T-helper 2 cell treated with Interferon-gamma antibody and Interleukin-4, amounts not matched to agents 100 ng/mL and 5 ng/mL, for 36 hours (primary cell): Measurements from ENCODE around the gene NDUFS6. TPM values are rescaled to one million over a fixed set of nuclear protein-coding genes. Genes with fewer than 3 reads are reported as not detected.
"Not testable (repeated sequence)": the region's sequence is repeated elsewhere in the genome, so short reads cannot be mapped to it uniquely, and the experiment has no call there.

Experiments
- intact Hi-C: fragments of 100-400 bp; cut with micrococcal nuclease; formaldehyde crosslinking; loops from one replicate; pipeline ENCODE4 v1.15.1; 2023
- total RNA-seq: library from RNA; stranded (reverse); gene quantifications from 2 replicates; pipeline ENCODE4 v1.2.3, GENCODE V29; 2022

The NDUFS6 gene
- total RNA-seq, 1 donor from 2014 or later = 35.3 TPM

DNA sequence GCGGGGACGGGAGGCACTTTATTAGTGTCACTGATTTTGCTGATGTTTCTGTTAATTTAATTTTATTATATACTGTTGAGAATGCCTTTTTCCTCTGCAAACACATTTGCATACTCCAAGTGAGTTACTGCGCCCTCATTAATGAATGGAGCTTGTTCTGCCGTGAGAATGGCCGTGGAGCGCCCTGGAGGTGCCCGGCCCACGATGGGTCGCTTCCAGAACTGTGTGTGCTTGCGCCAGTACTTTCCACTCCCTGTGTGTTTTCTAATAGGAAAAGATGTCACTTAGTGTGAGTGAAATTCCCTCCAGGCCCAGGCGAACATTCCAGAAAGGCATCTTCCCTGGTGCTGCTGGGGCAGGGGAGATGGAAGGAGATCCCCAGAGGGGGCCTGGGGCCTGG is 30.1 kb downstream of the NDUFS6 start:
- intact Hi-C loops = no loop called here

DNA sequence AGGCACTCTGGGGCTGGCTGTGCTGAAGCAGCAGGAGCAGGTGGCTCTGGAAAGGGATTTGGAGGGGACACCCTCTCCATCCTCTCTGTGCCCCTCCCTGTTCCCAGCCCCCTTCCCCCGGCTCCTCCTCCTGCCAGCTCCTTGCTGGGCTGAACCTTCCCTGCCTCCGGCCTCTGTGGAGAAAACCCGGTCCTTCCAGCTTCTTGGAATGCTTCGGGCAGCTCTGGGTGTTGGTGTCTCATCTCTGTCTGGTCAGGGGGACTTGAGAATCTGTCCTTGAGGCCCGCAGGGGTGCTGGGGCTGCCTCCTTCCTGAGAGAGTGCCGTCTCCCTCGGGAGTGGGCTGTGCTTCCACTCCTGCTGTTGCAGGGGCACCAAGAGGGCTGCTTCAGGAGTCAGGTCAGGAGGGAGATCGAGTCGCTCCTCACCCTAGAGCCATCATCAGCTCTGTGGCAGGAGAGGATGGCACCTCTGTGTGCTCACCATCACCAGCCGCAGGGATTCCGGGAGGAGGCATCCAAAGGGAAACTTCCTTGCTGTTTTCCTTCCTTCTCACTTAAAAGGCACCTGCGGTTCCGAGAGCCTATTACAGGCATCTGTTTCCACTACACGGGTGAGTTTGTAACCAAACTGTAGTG is 30.6 kb downstream of the NDUFS6 start:
- intact Hi-C loops = no loop called here

DNA sequence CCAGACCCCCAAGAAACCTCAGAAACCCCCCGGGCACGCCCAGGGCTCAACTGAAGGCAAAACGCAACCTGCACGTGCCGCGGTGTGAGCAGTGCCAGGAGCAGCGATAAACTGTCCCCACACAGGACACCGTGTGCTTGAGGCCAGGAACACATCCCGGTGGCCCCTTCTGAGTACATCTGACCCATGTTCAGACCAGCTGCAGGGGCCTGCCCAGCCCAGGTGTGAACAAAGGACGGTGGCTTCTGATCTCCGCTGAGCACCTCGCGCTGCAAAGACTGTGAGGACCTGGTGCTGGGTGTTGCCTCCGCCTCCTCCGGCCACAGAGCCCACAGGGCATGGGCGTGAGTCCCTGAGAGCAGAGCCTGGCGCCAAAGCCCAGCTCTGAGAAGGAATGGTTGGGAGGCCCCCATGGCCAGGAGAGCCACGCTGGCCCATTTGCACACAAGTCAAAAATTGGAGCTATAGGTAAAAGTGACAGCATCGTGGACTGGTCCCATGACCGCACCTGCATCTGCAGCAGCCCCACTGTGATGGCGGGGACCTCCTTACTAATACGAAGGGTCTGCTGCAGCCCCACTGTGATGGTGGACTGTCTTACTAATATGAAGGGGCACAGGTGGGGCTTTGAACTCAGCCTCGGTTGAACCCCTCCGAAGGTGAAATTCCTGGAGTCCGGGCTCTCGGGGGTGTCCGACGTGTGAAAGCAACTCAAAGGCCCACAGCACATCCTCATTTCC is 31.5 kb downstream of the NDUFS6 start:
- intact Hi-C loops = no loop called here

DNA sequence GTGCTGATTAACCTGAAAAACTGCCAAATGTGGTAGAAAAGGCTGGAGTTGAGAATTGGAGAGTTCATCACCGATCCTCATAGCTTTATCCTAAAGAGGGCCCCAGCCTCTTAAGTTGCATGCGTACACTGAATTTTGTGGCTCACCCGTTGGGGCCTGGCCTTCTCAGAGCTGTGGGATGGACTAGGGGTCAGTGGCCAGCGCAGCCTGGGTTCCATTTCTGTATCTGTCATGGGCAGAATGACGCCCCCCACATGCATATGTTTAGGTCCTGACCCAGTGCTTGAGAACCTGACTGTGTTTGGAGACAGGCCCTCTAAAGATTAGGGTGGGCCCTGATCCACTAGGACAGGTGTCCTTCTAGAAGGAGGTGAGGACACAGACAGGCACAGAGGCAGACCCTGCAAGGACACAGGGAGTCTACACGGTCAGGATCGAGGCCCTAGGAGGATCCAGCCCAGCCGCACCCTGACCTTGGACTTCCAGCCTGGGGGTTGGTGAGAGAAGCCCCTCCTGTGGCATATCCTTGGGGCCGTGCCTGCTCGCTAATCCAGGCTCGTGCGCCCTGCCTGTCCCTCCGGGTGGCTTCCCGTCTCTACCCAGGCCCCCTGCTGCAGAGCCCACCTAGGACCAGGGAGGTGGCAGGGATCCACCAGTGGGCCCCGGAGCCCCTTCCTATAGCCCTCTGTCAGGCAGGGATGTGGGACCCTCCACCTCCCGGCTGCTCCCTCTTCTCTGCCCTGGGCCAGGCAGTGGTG is 32.2 kb downstream of the NDUFS6 start:
- intact Hi-C loops = no loop called here

DNA sequence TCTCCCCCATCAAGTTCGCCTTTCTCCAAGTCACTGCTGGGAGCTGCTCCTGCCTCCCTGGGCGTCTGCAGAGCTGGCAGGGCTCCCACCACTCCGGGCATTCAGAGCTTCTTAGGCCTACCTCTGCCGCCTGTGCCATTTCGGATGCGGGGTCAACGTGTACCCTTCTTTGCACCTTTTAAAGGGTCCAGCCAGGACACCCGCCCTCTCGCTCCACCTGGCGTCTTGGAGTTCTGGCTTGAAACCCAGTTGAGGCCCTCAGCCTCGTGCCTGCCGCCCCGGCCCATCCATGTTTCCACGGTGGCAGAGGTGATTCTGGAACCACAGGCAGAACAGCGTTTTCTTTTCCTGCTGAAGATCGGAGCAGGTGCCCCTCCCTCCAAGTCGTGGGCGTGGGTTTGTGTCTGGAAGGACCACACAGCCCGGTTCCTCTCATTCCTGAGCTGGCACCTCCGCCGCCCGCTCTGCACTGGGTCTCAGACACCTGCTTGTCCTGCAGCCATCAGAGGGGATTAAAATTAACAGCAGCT is 32.9 kb downstream of the NDUFS6 start:
- intact Hi-C loops = no loop called here

DNA sequence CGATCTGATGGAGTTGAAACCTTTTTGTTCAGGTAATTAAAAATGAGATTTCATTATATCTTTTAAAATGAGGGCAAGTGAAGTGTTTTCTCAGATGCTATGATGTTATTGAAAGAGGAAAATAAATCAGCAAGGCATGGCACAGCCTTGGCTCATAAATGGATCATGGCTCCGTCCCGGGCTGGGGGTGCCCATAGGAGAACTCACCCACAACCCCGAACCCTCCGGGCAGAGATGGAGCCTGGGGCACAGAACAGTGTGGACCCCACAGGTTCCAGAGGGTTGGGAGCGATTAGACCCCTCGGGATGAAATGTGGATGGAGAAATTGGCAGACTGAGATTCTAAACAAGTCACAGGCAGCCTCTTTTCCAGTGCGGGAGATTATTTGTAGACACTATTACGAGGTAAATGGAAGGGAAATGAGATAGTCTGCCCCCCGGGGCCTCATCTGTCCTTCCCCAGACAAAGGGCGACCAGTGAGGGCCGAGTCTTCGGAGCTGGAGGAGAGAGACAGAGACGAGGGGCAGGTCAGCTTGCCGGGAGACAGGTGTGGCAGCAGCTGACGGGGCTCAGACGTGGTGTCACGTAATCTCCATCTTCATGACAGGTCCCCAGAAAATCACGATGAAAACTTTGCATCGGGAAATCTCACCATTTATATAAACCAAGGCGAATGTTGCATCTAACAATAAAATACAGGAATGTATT is 33.7 kb downstream of the NDUFS6 start:
- intact Hi-C loops = no loop called here

DNA sequence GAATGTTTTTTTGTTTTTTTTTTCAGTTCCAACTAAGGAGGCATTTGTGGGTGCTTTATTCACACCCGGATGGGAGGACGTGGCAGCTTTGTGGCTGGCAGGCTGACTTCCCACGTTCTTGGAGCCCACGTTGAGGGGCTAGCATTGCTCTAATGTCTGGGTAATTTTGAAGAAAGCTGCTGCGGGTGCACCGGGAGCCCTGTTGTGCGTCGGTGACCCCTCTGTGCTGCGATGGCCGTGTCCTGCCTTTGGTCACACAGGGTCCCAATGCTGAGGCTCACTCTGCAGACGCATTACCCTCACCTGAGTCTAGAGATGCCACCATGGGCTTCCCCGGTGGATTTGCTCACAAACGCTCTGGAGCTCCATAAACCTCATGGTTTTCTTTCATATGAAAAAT is 34.2 kb downstream of the NDUFS6 start:
- intact Hi-C loops = no loop called here

DNA sequence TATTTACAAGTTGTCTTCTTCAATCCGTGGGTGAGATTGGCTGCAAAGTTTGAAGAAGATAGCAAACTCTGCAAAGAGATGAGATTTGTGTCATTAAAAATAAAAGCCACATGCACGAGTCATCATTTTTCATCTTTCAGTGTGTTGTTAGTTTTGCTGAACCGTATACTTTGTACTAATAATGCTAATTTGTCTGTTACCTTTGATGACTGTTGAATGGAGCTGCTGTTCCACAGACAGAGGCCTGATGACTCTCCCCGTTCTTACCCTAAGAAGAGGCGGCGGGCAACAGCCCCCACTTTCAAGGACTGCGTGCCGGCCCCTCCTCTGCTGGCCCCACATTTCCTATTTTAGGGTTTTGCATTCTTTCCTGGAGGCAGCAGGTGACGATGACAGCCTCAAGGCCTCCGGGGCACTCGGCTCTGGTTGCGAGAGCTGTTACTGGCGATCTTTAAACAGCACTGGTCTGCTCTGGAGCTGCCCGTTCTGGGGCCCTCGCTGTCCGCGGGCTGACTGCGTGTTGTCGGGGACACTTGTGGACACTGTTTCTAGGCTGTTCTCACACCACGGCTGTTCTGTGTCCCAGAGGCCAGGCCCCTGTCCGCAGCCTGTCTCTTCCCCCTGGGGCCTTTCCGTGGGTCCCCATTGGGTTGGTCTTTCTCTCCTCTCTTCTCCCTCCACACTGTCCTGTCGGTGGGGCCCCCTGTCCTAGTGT is 35.1 kb downstream of the NDUFS6 start:
- intact Hi-C loops = no loop called here

DNA sequence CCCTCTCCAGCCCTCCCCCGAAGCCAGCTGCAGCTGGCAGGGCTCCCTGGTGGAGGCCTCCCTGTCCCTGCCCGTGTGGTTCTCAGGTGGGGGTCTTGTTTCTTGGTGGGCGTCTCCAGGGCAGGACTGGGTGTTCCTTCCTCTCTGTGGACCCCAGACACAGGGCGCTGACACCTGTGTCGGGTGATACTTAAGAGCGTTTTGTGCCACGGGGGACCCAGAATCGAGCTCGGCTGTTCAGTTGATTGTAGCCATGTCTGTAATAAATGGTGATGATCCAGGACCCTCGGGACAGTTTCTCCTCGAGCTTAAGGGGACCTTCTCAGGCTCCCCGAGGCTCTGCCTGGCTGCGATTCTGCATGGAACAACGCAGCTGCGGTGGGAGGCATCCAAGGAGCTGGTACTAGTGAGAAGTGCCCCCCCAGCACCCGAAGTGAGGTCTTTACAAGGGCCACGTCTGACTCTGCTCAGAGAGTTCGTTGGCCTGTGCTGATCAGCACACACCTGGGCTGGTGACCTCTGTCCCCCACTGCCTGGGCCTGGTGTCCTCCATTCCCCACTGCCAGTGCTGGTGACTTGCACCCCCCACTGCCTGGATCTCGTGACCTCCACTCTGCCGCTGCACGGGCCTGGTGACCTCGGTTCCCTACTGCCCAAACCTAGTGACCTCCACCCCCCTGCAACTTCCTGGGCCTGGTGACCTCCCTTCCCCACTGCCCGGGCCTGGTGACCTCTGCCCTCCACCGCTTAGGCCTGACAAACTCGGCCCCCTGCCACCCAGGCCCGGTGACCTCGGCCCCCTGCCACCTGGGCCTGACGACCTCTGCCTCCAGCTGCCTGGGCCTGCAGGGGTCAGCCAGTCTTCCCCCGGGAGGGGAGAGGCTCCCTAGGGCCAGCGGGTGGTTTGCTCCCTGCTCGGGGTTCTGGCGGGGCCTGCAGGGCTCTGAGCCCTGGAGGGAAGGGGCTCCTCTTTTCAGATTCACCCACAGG is 36.0 kb downstream of the NDUFS6 start:
- intact Hi-C loops = no loop called here

DNA sequence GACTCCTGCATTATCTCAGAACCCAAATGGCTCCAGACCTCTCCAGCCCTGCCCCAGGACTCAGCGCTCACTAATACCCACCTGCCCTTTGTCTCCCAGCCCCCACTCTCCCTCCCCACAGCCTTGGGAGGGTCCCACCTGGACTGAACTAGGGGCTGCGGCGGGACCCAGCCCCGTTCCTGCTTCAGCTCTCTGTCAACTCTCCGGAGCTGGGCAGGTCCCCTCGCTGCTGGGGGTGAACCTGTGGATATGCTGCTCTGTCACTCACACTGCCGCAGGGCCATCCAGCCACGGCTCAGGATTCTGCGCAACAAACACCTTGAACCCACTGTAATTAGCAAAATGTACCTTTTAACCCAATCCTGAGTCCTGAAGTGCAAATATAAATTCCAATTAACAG is 36.8 kb downstream of the NDUFS6 start:
- intact Hi-C loops = no loop called here

DNA sequence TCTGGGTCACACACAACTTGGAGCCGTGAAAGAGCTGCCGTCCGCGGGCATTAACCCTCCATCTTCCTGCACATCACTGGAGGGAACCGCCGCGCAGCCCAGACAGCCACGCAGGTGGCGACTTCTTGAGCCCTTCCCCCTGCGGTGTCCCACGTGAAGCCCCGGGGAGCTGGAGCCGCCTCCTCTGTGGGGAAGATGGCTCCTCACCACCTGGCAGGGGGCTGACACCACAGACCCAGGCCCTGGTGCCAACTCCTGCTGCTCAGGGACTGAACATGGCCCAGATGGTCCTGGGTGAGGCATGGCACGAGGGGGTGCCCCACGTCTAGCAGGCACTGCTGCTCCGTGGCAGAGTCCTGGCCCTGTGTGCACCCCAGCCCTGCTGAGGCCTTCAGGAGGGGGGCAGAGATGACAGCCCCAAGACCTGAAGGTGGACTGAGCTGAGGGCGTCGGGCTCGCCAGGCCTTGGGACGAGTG is 38.9 kb downstream of the NDUFS6 start:
- intact Hi-C loops = no loop called here

DNA sequence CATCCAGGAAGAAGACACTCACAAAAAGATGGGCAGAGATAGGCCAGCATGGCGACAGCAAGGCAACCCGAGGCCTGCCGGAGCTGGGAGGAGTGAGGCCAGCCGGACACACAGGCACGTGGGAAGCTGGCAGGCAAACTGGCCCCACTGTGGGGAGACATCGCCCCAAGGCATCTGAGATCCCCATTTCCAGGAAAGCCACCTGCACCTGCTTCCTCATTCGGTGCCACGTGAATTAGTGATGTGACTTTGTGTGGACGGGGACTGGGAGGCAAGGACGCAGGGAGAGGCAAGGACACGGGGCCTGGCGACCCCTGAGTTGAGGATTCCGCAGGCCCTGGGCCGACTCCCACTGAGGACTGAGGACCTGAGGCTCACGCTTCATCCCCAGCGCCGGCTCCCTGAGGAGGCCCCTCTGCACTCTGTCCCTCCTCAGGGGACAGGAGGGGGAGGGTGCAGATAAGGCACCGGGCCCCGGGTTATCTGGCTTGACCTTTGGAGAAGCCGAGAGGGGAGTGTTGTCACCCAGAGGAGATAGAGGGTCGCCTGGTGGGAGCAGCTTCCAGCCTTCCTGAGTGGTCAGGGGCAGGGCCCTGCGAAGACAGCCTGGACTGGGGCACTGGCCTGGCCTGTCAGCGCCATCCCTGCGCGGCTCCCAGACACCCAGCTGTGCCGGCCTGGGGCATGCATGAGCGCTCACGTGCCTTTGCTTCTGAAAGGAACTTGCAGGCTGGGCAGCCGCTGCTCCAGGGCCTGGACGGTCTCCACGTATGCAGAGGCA is 39.7 kb downstream of the NDUFS6 start:
- intact Hi-C loops = no loop called here

DNA sequence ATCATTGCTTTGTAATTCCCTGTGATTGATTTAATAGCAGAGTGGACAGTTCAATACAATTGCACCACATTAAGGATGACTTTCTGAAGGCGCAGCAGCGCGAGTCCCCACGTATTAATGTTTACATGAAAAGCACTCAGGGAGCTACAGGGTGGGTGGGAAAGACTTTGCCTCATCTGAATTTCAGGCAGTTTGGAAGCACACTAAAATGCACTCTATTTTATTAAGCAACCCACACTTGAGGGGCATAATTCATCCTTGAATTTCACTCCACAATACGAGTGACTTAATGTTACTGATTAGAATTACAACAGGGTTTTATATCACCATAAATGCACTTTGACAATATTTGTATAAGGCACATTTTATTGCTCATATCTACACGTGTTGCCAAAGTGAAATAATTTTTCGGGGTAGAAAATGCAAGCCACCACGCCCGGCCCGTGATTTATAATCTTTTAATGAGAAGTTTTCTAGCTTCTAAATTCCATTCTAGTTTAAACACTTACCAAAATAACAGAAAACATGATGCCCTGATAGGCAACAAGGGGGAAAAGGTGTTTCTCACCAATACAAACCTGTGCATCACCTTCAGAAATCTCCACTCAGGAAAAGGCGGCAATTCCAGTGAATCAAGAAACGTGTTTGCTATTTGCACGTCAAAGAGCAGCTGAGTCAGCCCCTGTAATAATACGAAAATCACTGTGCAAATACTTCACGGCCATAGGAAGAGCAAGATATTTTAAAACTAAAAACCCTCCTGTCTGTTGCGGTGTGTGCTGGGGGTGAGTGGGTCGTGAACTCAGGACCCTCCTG is 41.0 kb downstream of the NDUFS6 start:
- intact Hi-C loops = no loop called here

DNA sequence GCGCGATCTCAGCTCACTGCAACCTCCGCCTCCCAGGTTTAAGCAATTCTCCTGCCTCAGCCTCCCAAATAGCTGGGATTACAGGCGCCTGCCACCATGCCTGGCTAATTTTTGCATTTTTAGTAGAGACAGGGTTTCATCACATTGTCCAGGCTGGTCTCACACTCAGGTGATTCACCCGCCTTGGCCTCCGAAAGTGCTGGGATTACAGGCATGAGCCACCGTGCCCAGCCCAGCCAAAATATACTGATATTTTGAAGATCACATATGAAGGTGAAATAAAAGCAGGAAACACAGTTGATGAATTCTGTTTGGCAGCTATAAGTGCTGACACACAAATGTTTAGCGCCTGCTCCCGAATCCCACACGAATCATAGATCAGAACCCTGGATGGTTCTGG is 42.6 kb downstream of the NDUFS6 start:
- intact Hi-C loops = not testable (repeated sequence)

DNA sequence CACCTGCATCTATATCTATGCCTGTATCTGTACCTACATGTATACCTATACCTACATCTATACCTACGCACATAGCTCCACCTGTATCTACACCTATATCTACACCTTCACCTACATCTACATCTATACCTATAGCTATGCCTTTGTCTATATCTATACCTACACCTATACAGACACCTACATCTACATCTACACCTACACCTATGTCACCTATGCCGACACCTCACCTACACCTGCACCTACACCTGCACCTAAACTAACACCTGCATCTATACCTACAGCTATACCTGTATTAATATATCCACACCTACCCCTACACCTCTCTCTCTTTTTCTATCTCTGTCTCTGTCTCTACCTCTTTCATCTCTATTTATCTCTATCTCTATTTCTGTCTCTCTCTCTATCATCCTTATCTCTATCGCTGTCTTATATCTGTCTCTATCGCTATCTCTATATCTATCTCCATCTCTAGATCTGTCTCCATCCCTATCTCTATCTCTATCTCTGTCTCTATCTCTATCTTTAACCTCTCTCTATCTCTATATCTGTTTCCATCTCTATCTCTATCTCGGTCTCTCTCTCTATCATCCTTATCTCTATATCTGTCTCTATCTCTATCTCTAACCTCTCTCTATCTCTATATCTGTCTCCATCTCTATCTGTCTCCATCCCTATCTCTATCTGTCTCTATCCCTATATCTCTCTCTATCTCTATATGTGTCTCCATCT is 43.7 kb downstream of the NDUFS6 start:
- intact Hi-C loops = no loop called here

DNA sequence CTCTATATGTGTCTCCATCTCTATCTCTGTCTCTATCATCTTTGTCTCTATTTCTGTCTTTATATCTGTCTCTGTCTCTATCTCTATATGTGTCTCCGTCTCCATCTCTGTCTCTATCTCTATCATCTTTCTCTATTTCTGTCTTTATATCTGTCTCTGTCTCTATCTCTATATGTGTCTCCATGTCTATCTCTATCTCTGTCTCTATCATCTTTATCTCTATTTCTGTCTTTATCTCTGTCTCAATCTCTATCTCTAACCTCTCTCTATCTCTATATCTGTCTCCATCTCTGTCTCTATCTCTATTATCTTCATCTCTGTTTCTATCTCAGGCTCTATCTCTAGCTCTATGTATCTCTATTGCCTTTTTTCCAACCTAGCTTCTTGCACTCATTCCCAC is 44.5 kb downstream of the NDUFS6 start:
- intact Hi-C loops = no loop called here

DNA sequence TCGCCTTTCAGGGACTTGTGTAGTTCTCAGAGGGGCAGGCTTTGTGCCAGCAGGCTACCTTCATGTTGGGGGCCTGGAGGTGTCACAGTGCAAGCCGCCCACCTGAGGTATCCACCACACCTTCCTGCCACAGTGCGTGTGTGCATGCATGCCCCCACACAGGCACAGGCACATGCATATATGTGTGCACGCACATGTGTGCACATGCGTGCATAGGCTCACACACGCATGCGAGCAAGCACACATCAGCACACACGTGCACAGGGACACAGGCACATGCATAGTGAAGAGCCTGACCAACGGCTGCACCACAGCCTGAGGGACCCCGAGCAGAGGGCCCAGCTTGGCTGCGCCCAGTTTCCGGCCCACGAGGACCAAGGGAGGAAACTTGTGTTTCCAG is 45.4 kb downstream of the NDUFS6 start:
- intact Hi-C loops = no loop called here
